ENCODE measurements around the gene ELOB. TPM values are rescaled to one million over a fixed set of nuclear protein-coding genes. Genes with fewer than 3 reads are reported as not detected.

Gene ELOB
- total RNA-seq, 1 experiment from 2014 or later = 319 TPM

GRCh38 chr16:2799205-2799858, 22.3 kb upstream of the ELOB start:
- no peak for DNase-seq
- Histone ChIP-seq H3K79me2 (ENCODE audit: insufficient read depth, low read length) (no peaks in the 10 kb centered on the region), H2BK5ac (ENCODE audit: insufficient read length, low read length) (no peak overlapping the region), H2BK15ac (ENCODE audit: low read depth, low read length) (no peak overlapping the region), H3K27ac (ENCODE audit: insufficient read length, low read depth, low read length) (no peak overlapping the region), H2BK20ac (ENCODE audit: low read depth, low read length, poor library complexity, severe bottlenecking) (no peak overlapping the region), H4K20me1 (ENCODE audit: control insufficient read depth, insufficient read depth, insufficient read length) (no peaks in the 10 kb centered on the region), H3K14ac (ENCODE audit: insufficient read depth, low read length) (no peak overlapping the region; the same call in 1 of the 2 replicates), H2BK12ac (ENCODE audit: insufficient read length, low read depth, low read length) (no peak overlapping the region), H3K27me3 (ENCODE audit: insufficient read depth, low read length) (no peaks in the 10 kb centered on the region), H3K9me3 (ENCODE audit: control insufficient read depth, low read depth, low read length) (peaks cover 9% of the 10 kb centered on the region), H2AFZ (ENCODE audit: low read length) (no peak overlapping the region), H4K8ac (replicated peaks; ENCODE audit: insufficient read length, low read depth, low read length) (no peak overlapping the region), H3K23ac (ENCODE audit: insufficient read length, low read depth, low read length) (no peak overlapping the region), H3K4ac (ENCODE audit: low read depth, low read length) (no peak overlapping the region), H3T11ph (ENCODE audit: low read length) (no peak overlapping the region), H3K4me2 (ENCODE audit: insufficient read depth, insufficient read length, low read length) (no peak overlapping the region), H3K79me1 (ENCODE audit: insufficient read depth, low read depth, low read length, poor library complexity, severe bottlenecking) (no peaks in the 10 kb centered on the region), H3K56ac (ENCODE audit: insufficient read length, low read depth, low read length) (no peak overlapping the region), H3K4me1 (ENCODE audit: insufficient read depth, low read length) (no peaks in the 10 kb centered on the region), H4K91ac (ENCODE audit: insufficient read length, low read depth, low read length) (no peak overlapping the region), H3K18ac (ENCODE audit: insufficient read length, low read depth, low read length) (no peak overlapping the region), H3K23me2 (ENCODE audit: insufficient read length, low read depth, low read length, poor library complexity, severe bottlenecking) (no peaks in the 10 kb centered on the region), H3K9ac (ENCODE audit: extremely low read depth, insufficient read length, low read length) (no peak overlapping the region), H2BK120ac (ENCODE audit: low read depth, low read length, poor library complexity, severe bottlenecking) (no peak overlapping the region), H2AK5ac (ENCODE audit: insufficient read length, low read length) (no peak overlapping the region), H4K5ac (ENCODE audit: insufficient read length, low read depth, low read length) (no peak overlapping the region)
- Mint-ChIP-seq H3K4me3 (no peak overlapping the region; a peak in 1 of 5 replicates), H3K9me3 (peaks cover 16% of the 10 kb centered on the region in 2 experiments), H3K27me3 (ENCODE audit: low read depth) (peaks cover 15% of the 10 kb centered on the region), H3K27ac (no peak overlapping the region), H3K36me3 (ENCODE audit: insufficient read depth in 1 of 3, low read depth in 3 of 3) (peaks cover 0 to 4% (median 0%) of the 10 kb centered on the region in 3 experiments; a peak in 2 of 7 replicates), H3K4me1 (peaks cover 7 to 8% of the 10 kb centered on the region in 2 experiments; a peak in 3 of 4 replicates)
- no peak for TF ChIP-seq CTCF (conservative IDR thresholded peaks at IDR 0.05)
- no CpG with 5 or more reads among the region's 21 CpGs for WGBS (ENCODE audit: extremely low coverage, insufficient read length, low lambda C conversion rate)
